ENCODE measurements around the gene ASTN2.
"Not testable (repeated sequence)": the region's sequence is repeated elsewhere in the genome, so short reads cannot be mapped to it uniquely, and the experiment has no call there.

ASTN2 gene

DNA sequence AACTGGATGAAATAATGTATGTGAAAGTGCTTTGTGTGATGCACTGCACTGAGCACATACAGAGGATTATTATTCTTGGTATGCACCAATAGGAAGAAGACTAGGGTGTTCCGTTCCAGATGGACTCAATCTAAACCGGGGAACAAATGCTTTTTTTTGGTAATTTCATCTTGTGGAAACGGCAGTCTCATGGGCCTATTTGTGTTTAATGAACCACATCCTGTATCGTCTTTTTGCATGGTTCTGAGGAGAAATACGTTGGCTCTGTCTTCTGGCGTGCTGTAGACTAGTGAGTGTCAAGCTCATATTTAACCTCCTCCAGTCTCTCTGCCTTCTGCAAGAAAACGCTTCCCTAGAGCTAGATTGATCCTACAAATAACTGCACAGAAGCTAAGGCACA lies 697.7 kb downstream of the ASTN2 start:
- no peak for DNase-seq

- no peak for DNase-seq
Measured at GRCh38 chr9:116716438-116716837, 698.4 kb downstream of the ASTN2 start.

GRCh38 chr9:116715751-116716150 lies 699.1 kb downstream of the ASTN2 start:
- no peak for DNase-seq

DNA sequence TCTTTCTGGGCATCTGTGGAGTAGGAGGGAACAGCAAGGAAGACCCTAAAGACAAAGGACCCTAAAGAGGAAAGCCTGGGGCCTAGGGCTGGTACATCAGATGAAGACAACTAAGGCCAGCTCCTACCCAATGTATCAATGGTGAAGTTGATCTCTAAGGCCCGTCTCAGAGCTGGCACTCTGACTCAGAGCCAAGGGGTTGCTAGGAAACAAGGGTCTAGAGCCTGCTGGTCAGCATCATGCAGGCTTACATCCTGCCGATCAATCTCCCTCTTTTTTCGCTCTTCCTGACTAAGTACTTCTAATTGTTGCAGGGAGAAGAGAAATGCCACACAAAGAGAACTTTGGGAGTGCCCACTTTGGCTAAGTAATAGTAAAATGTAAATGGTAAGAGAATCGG lies 701.6 kb downstream of the ASTN2 start:
- DNase-seq, result no peak

DNA sequence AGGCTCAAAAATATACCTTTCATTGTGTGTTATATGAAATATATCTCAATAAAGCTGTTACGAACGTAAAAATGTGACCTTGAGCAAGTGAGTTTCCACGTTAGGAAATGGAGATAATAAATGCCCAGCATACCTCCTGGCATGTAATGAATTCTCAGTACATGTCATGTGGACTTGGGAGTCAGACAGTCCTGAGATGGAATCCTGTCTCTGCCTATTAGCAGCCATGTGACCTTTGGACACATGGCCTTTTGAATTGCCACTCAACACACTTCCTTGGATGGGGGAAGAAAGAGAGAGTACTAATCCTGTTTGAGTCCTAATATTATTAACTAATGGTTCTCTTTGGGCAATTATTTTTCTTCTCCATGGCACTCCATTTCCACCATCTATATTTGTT lies 702.1 kb downstream of the ASTN2 start:
- no peak for DNase-seq

DNA sequence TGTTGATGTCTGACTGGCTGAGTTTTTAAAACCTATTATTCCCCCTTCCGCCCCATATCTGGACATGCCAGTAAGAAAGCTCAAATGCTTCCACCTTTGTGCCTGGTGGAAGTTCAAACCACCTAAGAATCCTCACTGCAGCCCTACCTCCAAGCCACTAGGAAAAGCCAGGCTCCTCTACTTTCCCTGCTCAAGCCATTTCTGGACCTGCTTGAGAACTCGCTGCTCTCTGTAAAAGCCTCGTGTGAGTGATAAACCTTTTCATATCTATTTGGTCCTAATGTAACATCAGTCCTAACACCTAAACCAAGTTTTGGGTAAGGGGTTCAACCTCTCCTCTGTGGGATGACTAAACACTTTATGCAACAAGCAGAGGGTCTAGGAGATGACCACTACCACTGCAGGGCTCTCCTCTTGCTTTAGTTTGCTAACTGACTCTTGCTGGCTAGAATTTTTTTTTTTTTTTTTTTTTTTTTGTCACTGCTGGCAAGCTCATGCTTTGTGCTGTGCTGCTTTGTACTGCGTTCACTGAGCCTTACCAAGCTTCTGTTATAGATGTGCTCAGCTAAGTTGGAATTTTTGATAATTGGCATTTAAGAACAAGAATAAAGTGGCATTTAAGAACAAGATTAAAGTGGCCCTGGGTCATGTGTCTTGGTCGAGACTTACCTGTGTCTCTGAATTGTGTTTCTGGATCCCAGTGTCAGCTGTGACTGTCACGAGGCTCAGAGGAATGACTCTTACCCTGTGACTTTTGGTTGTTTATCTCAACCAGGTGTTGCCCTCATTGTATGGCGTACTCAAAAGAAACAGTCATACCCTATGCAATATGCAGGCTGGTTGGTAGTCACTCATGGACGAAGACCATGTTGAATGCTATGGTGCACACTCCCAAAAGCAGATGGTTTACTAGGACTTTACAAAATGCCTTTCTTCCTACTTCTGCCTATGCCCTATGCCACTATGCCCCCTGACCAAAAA lies 708.3 kb downstream of the ASTN2 start:
- no peak for DNase-seq

- DNase-seq, result no peak
Measured at GRCh38 chr9:116705531-116705930, 709.3 kb downstream of the ASTN2 start.

GRCh38 chr9:116704470-116704869 lies 710.4 kb downstream of the ASTN2 start:
- DNase-seq, result no peak

DNA sequence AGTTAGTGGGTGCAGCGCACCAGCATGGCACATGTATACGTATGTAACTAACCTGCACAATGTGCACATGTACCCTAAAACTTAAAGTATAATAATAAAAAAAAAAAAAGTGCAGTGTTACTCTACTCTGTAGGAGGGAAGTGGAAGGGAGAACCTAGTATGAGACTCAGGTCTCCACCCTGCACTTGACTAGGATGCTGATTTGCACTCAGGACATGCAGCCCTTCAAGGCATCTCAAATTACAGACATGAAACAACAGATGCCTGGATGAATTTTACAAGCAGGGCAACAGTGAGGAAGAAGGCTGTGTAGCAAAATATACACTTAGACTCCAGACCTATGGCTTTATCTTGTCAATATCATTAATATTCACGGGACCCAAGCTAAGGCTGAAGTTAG lies 711.2 kb downstream of the ASTN2 start:
- DNase-seq, result no peak

GRCh38 chr9:116701940-116702642 lies 712.8 kb downstream of the ASTN2 start:
- DNase-seq, result no peak

DNA sequence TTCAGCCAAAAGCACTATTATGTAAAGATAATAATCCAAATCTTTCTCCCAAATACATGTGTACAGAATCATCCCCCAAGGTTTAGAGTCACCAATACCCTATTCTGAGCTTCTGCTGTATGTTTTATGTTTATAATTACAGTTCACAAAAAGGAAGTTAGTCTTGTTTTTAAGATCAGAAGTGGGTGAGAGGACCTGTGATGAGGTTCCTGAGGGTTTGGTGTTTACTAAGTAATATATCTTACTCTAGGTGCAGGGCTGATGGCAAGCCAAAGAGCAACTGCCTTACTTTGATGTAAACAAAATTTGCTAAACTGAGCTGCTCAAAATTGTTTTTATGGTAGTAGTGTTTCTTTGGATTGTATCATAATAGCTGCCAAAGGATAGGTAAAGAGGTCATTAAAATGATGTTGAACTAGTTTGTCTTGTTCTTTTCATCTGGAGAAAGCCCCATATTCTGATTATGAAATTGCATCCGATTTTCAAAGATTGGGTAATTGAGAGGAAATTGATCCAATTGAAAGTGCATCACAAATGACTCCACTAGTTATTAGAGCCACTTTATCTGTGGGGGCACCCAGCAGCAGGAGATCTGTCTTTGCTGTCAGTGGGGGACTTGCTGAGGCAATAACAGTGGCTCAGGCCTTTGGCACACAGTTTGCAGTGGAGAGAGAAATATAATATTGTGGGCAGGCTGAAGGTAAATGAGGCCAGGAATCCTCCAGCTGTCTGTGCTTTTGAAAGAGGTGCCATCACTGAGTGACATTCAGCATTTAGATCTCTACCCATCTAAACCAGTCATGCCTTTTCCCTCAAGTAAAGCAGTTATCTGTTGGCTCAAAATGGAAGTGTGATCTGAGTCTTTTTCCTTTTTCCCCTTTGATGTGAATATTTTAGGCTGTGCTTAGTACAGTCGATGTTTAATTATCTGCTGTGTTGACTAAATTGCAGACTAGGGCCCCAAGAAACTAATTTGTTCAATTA lies 713.7 kb downstream of the ASTN2 start:
- DNase-seq, result no peak

DNA sequence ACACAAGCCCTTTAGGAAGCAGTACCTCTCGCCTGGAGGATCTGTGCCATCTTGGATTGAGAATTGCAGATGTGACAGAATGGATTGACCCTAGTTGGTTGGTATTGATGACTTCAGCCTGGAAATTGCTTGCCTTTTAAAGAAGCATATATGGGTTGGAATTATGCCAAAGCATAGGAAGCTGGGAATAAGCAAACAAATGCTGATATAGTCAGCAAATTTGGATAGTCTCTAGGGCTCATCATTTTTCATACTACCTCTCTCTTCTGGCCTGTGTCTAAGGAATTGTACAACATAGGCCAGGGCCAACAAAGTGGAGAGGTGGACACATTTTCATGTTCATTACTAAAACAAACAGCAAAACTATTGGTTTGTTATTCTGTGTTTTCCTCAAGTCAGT lies 714.6 kb downstream of the ASTN2 start:
- DNase-seq, result no peak

- DNase-seq, result no peak
Measured at GRCh38 chr9:116697887-116698286, 717.0 kb downstream of the ASTN2 start.

DNA sequence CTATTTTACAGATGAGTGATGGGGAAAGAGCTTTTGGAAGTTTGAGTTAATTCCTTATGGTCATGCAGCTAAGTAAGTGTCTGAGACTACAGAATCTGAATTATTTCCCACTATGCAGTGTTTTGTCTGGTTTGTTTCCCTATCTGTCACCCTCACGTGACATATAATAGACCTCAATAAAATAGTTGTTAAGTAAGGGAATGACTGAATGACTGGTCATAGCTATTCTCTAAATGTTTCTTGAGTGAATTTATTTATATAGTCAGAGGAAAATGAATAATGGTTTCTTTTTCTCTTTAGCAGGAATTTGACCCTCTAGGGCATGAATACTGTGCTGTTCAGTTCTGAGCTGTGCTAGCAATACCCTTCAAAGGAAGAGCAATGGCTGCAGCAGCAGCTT lies 717.5 kb downstream of the ASTN2 start:
- no peak for DNase-seq

- DNase-seq, result no peak
Measured at GRCh38 chr9:116695438-116695837, 719.4 kb downstream of the ASTN2 start.

DNA sequence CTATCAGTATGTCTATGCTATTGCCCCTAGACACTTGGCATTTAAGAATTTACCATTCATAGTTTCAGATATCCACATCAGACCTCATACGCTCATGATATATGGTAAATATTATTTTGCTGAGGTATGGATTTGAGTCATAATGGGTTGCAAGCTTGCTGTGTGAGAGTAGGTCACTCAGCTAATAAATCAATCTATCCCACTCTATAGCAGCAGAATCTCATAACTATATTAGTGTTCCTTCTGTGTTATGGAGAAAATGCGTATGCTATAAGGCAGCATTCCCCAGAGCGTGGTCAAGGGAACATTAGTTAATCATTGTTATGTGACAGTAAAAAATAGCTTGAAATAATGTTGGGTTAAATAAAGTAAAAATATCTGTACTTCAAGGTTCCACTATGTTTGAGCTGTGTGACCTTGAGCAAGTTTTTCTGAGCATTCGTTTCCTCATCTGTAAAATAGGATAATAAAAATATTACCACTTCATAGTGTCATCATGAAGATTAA lies 720.0 kb downstream of the ASTN2 start:
- DNase-seq, result no peak

DNA sequence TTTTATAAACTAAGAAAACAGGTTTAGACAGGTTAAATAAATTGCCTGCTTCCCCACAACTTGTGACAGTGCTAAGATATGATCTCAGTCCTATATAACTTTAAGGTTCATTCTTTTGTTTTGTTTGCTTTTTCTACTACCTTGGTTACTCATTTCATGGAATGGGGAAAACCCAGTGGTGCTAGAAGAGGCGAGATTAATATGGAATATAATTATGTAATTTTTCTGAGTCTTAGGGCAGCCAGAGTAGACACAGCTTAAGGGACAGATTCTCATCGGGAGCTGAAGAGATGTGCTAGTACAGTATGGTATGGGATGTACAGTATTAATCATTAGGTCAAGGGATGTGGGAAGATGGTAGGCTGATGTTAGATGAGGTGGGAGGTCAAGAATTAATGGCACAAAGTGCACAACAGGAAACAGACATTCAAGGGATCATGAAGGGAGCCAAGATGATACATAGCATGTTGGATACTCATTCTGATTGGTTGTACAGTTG lies 721.6 kb downstream of the ASTN2 start:
- no peak for DNase-seq

DNA sequence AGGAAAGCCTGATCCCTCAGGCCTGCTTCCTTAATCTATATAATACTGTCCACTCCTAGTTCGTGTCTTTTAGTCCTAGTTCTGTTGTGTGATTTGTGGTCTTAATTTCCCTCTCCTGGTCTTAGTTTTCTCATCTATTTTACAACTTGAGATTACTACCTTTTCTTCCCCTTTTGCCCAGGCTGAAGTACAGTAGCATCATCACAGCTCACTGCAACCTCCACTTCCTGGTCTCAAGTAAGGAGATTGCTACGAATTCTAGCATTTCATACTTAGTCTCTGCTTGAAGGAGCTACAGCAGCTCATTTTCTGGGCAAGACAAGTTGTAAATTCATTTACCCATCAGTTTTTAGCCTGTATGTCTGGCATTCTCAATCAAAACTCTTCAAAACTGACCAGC lies 722.2 kb downstream of the ASTN2 start:
- DNase-seq, result no peak

GRCh38 chr9:116691607-116692006 lies 723.2 kb downstream of the ASTN2 start:
- no peak for DNase-seq

GRCh38 chr9:116690805-116691204 lies 724.1 kb downstream of the ASTN2 start:
- not testable (repeated sequence) for DNase-seq

DNA sequence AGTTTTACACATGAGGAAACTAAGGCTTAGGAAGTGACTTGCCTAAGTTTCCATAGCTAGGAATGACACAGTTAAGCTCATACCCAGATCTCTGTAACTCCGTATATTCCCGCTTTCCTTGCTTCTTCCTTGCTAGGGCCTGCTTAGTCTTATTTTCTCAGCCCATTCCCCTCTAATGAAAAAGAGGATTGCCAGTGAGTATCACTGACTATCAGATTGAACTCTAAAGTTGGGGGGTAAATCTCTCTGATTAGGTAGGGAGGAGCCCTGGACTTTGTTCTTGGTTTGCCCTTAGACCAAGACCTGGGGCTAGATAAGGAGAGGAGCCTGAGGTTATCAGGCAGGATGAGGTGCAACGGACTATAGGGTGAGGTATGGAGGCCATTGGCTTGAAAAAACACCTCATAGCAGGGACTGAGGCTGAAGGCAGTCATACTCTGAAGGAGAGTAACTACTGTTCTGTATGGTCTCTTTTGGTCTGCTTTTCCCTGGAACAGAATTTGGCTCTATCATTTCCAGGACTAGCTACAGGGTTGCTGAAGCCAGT lies 725.3 kb downstream of the ASTN2 start:
- DNase-seq, result no peak

DNA sequence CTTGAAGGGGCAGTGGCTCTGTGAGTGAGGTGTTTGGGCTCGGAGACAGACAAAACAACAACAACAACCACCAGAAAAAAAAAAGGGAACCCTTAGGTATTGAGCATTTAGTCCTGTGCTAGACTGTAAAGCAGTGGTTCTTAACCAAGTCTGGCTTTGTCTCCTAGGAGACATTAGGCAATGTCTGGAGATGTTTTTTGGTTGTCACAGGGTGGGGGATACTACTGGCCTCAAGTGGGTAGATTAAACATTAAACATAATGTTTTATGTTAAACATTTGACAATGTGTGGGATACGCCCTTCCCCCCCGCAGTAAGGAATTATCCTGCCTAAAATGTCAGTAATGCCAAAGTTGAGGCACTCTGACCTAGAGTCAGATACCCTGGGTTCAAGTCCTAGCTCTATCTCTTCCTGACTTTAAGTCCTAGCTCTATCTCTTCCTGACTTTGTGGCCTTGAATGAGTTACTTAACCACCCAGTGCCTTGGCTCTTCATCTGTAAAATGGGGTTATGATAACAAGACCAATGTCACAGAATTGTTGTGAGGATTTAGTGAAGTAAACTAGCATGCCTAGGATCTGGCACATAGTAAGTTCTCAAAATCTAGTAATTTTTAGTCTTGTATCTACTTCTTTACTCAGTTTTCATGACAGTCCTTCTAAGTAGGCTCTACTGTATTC lies 725.9 kb downstream of the ASTN2 start:
- no peak for DNase-seq
